ENCODE measurements around the gene ABCD3. TPM values are rescaled to one million over a fixed set of nuclear protein-coding genes. Genes with fewer than 3 reads are reported as not detected.

Gene ABCD3
- total RNA-seq, 1 donor from 2014 or later: 25.7 TPM

DNA sequence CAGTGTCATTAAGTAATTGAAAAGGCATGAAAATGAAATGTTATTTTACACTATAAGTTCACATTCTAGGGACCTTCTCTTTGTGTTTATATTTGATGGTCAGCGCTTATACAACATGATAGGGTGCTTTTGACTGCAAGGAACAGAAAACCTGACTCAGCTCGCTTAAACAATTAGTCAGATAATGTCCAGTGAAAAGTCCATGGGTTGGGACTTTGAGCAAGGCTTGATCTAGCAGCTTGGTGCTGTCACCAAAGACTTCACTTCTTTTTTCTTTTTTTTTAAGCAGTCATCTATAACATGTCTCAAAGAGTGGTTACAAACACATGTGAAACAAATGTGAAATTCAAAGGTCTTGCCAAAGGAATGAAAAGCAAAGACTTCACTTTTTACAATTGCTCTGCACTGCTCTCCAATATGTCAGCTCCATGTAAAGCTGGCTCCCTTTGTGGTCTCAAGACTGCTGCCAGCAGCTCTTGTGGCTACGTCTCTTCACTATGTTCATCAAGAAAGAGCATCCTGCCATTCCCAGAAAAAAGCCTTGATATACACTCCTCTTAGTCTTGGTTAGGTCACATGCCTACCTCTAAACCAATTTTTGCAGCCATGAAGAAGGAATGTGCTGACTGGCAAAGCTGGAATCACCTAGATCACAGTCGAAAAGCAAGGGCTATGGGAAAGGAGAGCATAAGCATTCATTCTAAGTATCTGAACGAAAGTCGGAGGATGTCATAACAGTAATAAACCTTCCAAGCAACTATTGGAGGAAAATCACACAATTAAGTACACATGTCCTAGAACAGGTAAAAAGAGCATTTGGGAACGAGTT lies 108.2 kb downstream of the ABCD3 start:
- no peak overlapping the region for H3K4me3 Mint-ChIP-seq
- H3K4me1 Mint-ChIP-seq (ENCODE audit: low read depth): no peaks in the 10 kb centered on the region
- no peak for DNase-seq (ENCODE audit: low spot score)
- no peak overlapping the region for H3K27ac Mint-ChIP-seq
- intact Hi-C loops (cut with micrococcal nuclease): no loop called here
- no peaks in the 10 kb centered on the region for H3K9me3 Mint-ChIP-seq
- H3K27me3 Mint-ChIP-seq (ENCODE audit: insufficient read depth): peaks cover 21% of the 10 kb centered on the region
- H3K36me3 Mint-ChIP-seq (ENCODE audit: low read depth): no peaks in the 10 kb centered on the region

DNA sequence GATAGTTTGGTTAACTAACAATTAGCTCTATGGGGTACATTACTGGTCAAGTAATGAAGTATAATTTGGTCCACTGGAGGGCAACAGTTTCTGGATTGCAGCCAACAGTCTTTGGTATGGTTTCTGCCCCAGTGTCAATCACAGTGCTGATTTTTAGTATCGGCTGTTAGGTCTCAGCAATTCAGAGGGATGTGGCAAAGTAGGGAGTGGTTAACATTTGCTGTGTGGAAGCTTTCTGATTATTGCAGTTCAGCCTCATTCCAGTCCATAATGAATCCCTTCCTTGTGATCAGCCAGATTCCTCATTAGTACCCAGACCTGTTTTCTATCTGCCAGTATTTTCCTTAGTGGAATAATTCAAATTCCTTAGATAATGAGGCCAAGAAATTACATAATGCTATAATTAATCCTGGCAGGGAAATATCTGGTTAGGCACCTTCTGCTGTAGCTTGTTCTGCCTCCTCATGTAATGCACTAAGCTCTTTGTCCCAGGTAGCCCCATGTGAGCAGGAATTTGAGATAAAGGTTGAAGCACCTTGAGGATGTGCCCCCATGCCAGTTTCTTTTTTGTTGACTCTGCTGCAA lies 109.3 kb downstream of the ABCD3 start:
- H3K4me3 Mint-ChIP-seq: no peak overlapping the region
- H3K4me1 Mint-ChIP-seq (ENCODE audit: low read depth): no peaks in the 10 kb centered on the region
- no peak for DNase-seq (ENCODE audit: low spot score)
- H3K27me3 Mint-ChIP-seq (ENCODE audit: insufficient read depth): peaks cover 21% of the 10 kb centered on the region
- no peak overlapping the region for H3K27ac Mint-ChIP-seq
- no peaks in the 10 kb centered on the region for H3K36me3 Mint-ChIP-seq (ENCODE audit: low read depth)
- no peaks in the 10 kb centered on the region for H3K9me3 Mint-ChIP-seq
- intact Hi-C loops (cut with micrococcal nuclease): no loop called here

DNA sequence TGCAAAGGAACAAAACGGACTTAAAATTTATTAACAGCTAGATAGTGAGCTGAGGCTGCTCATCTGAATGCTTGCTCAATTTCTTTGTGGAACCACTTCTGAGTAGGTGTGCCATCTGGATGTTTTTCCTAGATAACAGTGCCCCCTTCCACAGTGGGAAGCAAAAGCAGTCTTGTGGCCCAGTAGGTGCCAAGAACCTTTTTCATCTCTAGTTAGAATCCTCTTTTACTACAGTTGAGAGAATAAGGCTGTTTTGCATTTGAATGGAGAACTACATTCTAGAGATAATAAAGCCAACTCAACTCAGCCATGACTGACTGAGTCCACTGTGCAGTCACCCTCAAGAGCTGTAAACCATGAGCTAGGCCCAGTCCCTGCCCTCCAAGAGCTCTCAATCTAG lies 110.1 kb downstream of the ABCD3 start:
- Mint-ChIP-seq H3K27ac (no peak overlapping the region), H3K4me3 (no peak overlapping the region), H3K4me1 (ENCODE audit: low read depth) (no peaks in the 10 kb centered on the region), H3K9me3 (no peaks in the 10 kb centered on the region), H3K36me3 (ENCODE audit: low read depth) (no peaks in the 10 kb centered on the region), H3K27me3 (ENCODE audit: insufficient read depth) (peaks cover 25% of the 10 kb centered on the region)
- intact Hi-C loops (cut with micrococcal nuclease): no loop called here
- no peak for DNase-seq (ENCODE audit: low spot score)

DNA sequence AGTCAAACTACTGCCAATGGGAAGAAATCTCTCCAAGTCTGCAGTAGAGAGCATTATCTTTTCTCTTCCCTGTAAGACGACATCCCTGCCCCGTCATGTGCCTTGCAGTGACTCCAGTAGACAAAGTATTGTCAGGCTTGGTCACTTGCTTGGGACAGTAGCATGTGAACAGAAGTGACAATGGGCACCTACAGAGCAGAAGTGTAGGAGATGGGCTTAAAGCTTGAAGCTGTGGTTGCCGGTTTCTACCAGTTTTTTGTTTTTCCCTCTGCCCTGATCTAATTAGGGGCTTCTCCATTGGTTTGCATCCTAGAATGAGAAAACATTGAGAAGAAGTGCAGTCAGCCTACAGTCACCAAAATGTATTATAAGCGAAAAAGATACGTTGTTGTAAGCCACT lies 110.6 kb downstream of the ABCD3 start:
- no peaks in the 10 kb centered on the region for H3K9me3 Mint-ChIP-seq
- no peaks in the 10 kb centered on the region for H3K36me3 Mint-ChIP-seq (ENCODE audit: low read depth)
- peaks cover 25% of the 10 kb centered on the region for H3K27me3 Mint-ChIP-seq (ENCODE audit: insufficient read depth)
- no peaks in the 10 kb centered on the region for H3K4me1 Mint-ChIP-seq (ENCODE audit: low read depth)
- no peak overlapping the region for H3K27ac Mint-ChIP-seq
- no peak for DNase-seq (ENCODE audit: low spot score)
- intact Hi-C loops (cut with micrococcal nuclease): no loop called here
- no peak overlapping the region for H3K4me3 Mint-ChIP-seq

DNA sequence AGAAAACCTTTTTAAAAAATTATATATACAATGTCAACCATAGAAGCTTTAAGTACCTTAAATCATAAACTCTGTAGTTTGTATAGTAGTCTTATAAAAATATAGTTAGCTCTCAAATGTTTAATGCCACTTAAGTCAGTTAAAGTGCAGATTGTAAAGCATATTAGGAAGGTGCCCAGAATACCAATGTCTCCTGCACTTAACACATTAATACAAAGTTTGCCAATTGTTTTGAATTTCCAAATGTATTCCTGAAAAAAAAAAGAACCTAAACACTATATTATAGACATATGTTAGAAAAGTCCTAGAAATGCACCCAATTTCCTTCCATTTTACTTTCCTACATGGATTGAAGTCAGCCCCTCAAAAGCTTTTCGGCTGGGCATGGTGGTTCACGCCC lies 111.2 kb downstream of the ABCD3 start:
- H3K27ac Mint-ChIP-seq: no peak overlapping the region
- peaks cover 25% of the 10 kb centered on the region for H3K27me3 Mint-ChIP-seq (ENCODE audit: insufficient read depth)
- intact Hi-C loops (cut with micrococcal nuclease): no loop called here
- DNase-seq (ENCODE audit: low spot score): no peak
- no peak overlapping the region for H3K4me3 Mint-ChIP-seq
- no peaks in the 10 kb centered on the region for H3K36me3 Mint-ChIP-seq (ENCODE audit: low read depth)
- H3K9me3 Mint-ChIP-seq: no peaks in the 10 kb centered on the region
- H3K4me1 Mint-ChIP-seq (ENCODE audit: low read depth): no peaks in the 10 kb centered on the region

DNA sequence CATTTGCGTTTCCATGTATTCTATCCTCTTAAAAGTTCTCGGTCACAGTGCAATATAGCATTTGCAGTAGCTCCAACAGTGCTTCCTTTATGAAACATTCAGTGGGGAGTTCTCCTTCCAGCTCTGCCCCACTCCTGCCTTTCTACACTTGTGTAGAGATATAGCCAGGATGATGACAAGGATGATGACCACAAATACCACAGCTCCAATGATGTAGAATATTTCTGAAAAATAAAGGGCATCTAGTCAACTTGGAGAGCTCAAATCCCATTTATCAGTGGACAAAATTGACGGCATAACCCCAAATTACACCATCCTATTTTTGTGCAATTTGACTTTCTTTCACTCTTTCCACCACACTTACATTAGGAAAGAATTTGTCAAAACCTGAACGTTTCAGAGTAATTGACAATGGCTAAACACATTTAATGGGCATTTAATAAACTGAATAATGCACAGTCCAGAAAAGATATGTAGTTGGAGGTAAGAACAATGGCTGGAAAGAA lies 112.2 kb downstream of the ABCD3 start:
- Mint-ChIP-seq H3K36me3 (ENCODE audit: low read depth) (no peaks in the 10 kb centered on the region), H3K27ac (no peak overlapping the region), H3K4me1 (ENCODE audit: low read depth) (no peaks in the 10 kb centered on the region), H3K9me3 (no peaks in the 10 kb centered on the region), H3K27me3 (ENCODE audit: insufficient read depth) (peaks cover 21% of the 10 kb centered on the region), H3K4me3 (no peak overlapping the region)
- no peak for DNase-seq (ENCODE audit: low spot score)
- intact Hi-C loops (cut with micrococcal nuclease): no loop called here

GRCh38 chr1:94531664-94532063 lies 113.5 kb downstream of the ABCD3 start:
- Mint-ChIP-seq H3K36me3 (ENCODE audit: low read depth) (no peaks in the 10 kb centered on the region), H3K27me3 (ENCODE audit: insufficient read depth) (peaks cover 21% of the 10 kb centered on the region), H3K4me1 (ENCODE audit: low read depth) (no peaks in the 10 kb centered on the region), H3K27ac (no peak overlapping the region), H3K9me3 (no peaks in the 10 kb centered on the region), H3K4me3 (no peak overlapping the region)
- DNase-seq (ENCODE audit: low spot score): no peak
- intact Hi-C loops (cut with micrococcal nuclease): no loop called here

DNA sequence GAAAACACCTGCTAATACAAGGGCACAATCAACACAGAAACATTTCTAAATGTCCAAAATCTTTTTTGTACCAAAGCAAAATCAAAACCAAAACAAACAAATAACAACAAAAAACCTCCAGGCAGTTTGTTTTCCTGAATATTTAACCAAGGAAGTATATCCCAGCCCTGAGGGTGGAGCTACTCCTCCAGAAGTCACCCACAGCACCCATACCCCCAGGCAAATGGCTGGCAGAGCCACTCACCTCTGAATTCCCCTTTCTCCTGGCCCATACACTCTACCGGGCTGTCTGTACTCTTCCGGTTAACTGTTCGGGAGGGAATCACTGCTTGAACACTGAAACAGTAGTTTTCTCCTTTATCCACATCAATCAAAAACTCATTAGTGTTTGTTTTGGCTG lies 113.9 kb downstream of the ABCD3 start:
- intact Hi-C loops (cut with micrococcal nuclease): no loop called here
- H3K27ac Mint-ChIP-seq: no peak overlapping the region
- no peak for DNase-seq (ENCODE audit: low spot score)
- H3K4me1 Mint-ChIP-seq (ENCODE audit: low read depth): no peaks in the 10 kb centered on the region
- no peaks in the 10 kb centered on the region for H3K9me3 Mint-ChIP-seq
- no peak overlapping the region for H3K4me3 Mint-ChIP-seq
- peaks cover 23% of the 10 kb centered on the region for H3K27me3 Mint-ChIP-seq (ENCODE audit: insufficient read depth)
- H3K36me3 Mint-ChIP-seq (ENCODE audit: low read depth): no peaks in the 10 kb centered on the region

DNA sequence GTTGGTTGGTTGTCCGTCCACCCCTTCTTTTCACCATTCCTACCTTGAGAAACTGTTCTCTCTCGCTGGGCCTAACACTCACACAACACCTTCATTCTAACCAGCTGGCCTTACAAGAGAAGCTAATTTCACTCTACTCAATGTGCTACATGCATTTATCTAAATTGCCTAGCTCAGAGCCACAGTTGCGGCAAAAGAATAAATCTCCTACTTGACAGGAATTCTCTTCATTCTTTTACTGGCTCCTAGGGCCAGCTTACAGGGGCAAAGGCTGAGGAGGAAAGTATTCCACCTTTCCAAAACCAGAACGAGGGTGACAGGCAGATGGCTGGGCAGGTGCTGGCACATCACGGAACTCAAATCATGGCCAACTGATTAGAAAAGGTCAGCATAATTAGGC lies 116.9 kb downstream of the ABCD3 start:
- Mint-ChIP-seq H3K9me3 (no peaks in the 10 kb centered on the region), H3K27ac (no peak overlapping the region)

DNA sequence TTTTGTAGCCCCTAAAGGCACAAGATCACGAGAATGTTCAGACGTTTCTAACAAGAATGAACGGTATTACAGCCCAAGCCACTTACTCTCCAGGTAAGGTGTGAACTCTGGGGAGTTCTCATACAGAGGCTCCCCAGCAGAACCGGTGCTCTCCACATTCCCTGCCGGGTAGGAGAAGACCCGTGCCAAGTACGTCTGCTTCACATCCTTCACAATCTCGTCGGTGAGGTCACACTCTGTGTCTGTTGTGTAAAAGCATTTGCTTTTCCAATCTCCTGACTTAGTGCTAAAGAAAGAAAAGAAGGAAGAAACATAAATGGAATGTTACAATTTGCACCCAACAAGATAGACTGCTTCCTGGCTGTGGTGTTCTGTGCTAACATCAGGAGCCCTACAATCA lies 117.7 kb downstream of the ABCD3 start:
- peaks cover 5% of the 10 kb centered on the region for H3K4me1 Mint-ChIP-seq (ENCODE audit: low read depth)
- no peak overlapping the region for H3K4me3 Mint-ChIP-seq
- no peak overlapping the region for H3K27ac Mint-ChIP-seq
- intact Hi-C loops (cut with micrococcal nuclease): no loop called here
- DNase-seq (ENCODE audit: low spot score): no peak
- peaks cover 46% of the 10 kb centered on the region for H3K27me3 Mint-ChIP-seq (ENCODE audit: insufficient read depth)
- no peaks in the 10 kb centered on the region for H3K36me3 Mint-ChIP-seq (ENCODE audit: low read depth)
- no peaks in the 10 kb centered on the region for H3K9me3 Mint-ChIP-seq

More for the DNA sequence above, 116.9 kb downstream of the ABCD3 start:
- H3K4me1 Mint-ChIP-seq (ENCODE audit: low read depth): peaks cover 1% of the 10 kb centered on the region
- no peak for DNase-seq (ENCODE audit: low spot score)
- H3K4me3 Mint-ChIP-seq: no peak overlapping the region
- H3K27me3 Mint-ChIP-seq (ENCODE audit: insufficient read depth): peaks cover 39% of the 10 kb centered on the region
- no peaks in the 10 kb centered on the region for H3K36me3 Mint-ChIP-seq (ENCODE audit: low read depth)
- intact Hi-C loops (cut with micrococcal nuclease): no loop called here

- intact Hi-C loops (cut with micrococcal nuclease): no loop called here
- Mint-ChIP-seq H3K4me3 (no peak overlapping the region), H3K27ac (no peak overlapping the region), H3K27me3 (ENCODE audit: insufficient read depth) (peaks cover 55% of the 10 kb centered on the region), H3K36me3 (ENCODE audit: low read depth) (no peaks in the 10 kb centered on the region), H3K9me3 (no peaks in the 10 kb centered on the region), H3K4me1 (ENCODE audit: low read depth) (peaks cover 11% of the 10 kb centered on the region)
- no peak for DNase-seq (ENCODE audit: low spot score)
Observed at GRCh38 chr1:94537254-94537653, 119.1 kb downstream of the ABCD3 start.

- Mint-ChIP-seq H3K9me3 (no peaks in the 10 kb centered on the region), H3K27me3 (ENCODE audit: insufficient read depth) (peaks cover 61% of the 10 kb centered on the region), H3K27ac (no peak overlapping the region), H3K36me3 (ENCODE audit: low read depth) (no peaks in the 10 kb centered on the region), H3K4me1 (ENCODE audit: low read depth) (peaks cover 20% of the 10 kb centered on the region), H3K4me3 (no peak overlapping the region)
- intact Hi-C loops (cut with micrococcal nuclease): no loop called here
- no peak for DNase-seq (ENCODE audit: low spot score)
Observed at GRCh38 chr1:94538243-94538827, 120.1 kb downstream of the ABCD3 start.

GRCh38 chr1:94539496-94539895 lies 121.3 kb downstream of the ABCD3 start:
- Mint-ChIP-seq H3K36me3 (ENCODE audit: low read depth) (no peaks in the 10 kb centered on the region), H3K27me3 (ENCODE audit: insufficient read depth) (peaks cover 73% of the 10 kb centered on the region), H3K4me3 (no peak overlapping the region), H3K27ac (no peak overlapping the region), H3K4me1 (ENCODE audit: low read depth) (peaks cover 20% of the 10 kb centered on the region), H3K9me3 (no peaks in the 10 kb centered on the region)
- DNase-seq (ENCODE audit: low spot score): no peak
- intact Hi-C loops (cut with micrococcal nuclease): no loop called here
